Neural cell (in vitro differentiated cells): ENCODE results near the gene ACCSL. TPM values are rescaled to one million over a fixed set of nuclear protein-coding genes. Genes with fewer than 3 reads are reported as not detected.

Experiments used
- H2AFZ ChIP-seq: fragments of 200-600, 300-800 bp; sonication (generic), shearing (Covaris generic); 2 replicates; pipeline ENCODE4 v1.6.0; 2014; ENCODE audit warnings: low read depth, mild to moderate bottlenecking, antibody characterized with exemption, low read length, moderate library complexity
- H3F3A ChIP-seq: fragments of 200-600 bp; shearing (Covaris generic); 2 replicates; pipeline ENCODE4 v1.6.1; 2016; ENCODE audit warnings: mild to moderate bottlenecking, moderate library complexity, mixed read lengths, antibody characterized with exemption, low read length; ENCODE audit not compliant: insufficient read depth, poor library complexity, severe bottlenecking
- H3K27ac ChIP-seq: fragments of 200-600, 300-800 bp; sonication (generic), shearing (Covaris generic); 2 replicates; pipeline ENCODE4 v1.5.1; 2014; ENCODE audit warnings: mild to moderate bottlenecking, low read length, moderate library complexity
- H3K27me3 ChIP-seq: fragments of 300-800, 200-600 bp; sonication (generic), shearing (Covaris generic); 2 replicates; pipeline ENCODE4 v1.6.0; 2014; ENCODE audit warnings: mild to moderate bottlenecking, low read depth, low read length, moderate library complexity; ENCODE audit not compliant: insufficient read depth
- H3K36me3 ChIP-seq: fragments of 300-800, 200-600 bp; sonication (generic), shearing (Covaris generic); 2 replicates; pipeline ENCODE4 v1.5.1; 2014; ENCODE audit warnings: mild to moderate bottlenecking, antibody characterized with exemption, low read length, moderate library complexity; ENCODE audit not compliant: insufficient read depth
- H3K4me2 ChIP-seq: fragments of 300-800, 200-600 bp; sonication (generic), shearing (Covaris generic); 2 replicates; pipeline ENCODE4 v1.6.0; 2014; ENCODE audit warnings: mild to moderate bottlenecking, low read length
- H3K4me3 ChIP-seq: fragments of 300-800, 200-600 bp; sonication (generic), shearing (Covaris generic); 2 replicates; pipeline ENCODE4 v1.5.1; 2014; ENCODE audit warnings: mild to moderate bottlenecking, low read length, moderate library complexity
- H3K79me2 ChIP-seq: fragments of 200-600 bp; shearing (Covaris generic); replicated peaks from 2 replicates; pipeline ENCODE4 v1.6.0; 2014; ENCODE audit warnings: mild to moderate bottlenecking, low read length, moderate library complexity; ENCODE audit not compliant: insufficient read depth
- H3K9ac ChIP-seq: fragments of 300-800, 200-600 bp; sonication (generic), shearing (Covaris generic); 2 replicates; pipeline ENCODE4 v1.6.1; 2016; ENCODE audit warnings: mild to moderate bottlenecking, low read length, mixed read lengths
- H3K9me2 ChIP-seq: fragments of 200-600 bp; shearing (Covaris generic); 2 replicates; pipeline ENCODE4 v1.6.1; 2016; ENCODE audit warnings: mild to moderate bottlenecking, low read length, mixed read lengths; ENCODE audit not compliant: insufficient read depth
- H3K9me3 ChIP-seq: fragments of 200-600, 300-800 bp; sonication (generic), shearing (Covaris generic); 2 replicates; pipeline ENCODE4 v1.6.1; 2016; ENCODE audit warnings: mild to moderate bottlenecking, mixed run types, low read length, moderate library complexity, mixed read lengths
- H4K20me1 ChIP-seq: fragments of 200-600 bp; shearing (Covaris generic); 2 replicates; pipeline ENCODE4 v1.6.1; 2016; ENCODE audit warnings: mild to moderate bottlenecking, mixed run types; ENCODE audit not compliant: insufficient read depth
- CTCF ChIP-seq: fragments of 450-650 bp; IDR thresholded peaks from 2 replicates; pipeline ENCODE4 v1.5.1; 2014; ENCODE audit warnings: antibody characterized with exemption, mild to moderate bottlenecking, moderate library complexity; ENCODE audit not compliant: poor library complexity, severe bottlenecking
- EP300 ChIP-seq: fragments of 450-650 bp; conservative IDR thresholded peaks from 2 replicates; pipeline ENCODE4 v1.6.1; 2014; ENCODE audit warnings: antibody characterized with exemption, mild to moderate bottlenecking, moderate library complexity; ENCODE audit not compliant: poor library complexity, severe bottlenecking
- EZH2 ChIP-seq: fragments of 200-600, 300-800 bp; shearing (Covaris generic), sonication (generic); IDR thresholded peaks from 2 replicates; pipeline ENCODE4 v1.6.1; 2014; ENCODE audit warnings: antibody characterized with exemption, low read length, borderline replicate concordance, mild to moderate bottlenecking; ENCODE audit not compliant: insufficient read depth, poor library complexity, severe bottlenecking
- MXI1 ChIP-seq: fragments of 450-650 bp; conservative IDR thresholded peaks from 2 replicates; pipeline ENCODE4 v1.6.1; 2014; ENCODE audit warnings: antibody characterized with exemption, mild to moderate bottlenecking; ENCODE audit not compliant: poor library complexity, severe bottlenecking
- POLR2AphosphoS5 ChIP-seq: IDR thresholded peaks from 2 replicates; pipeline ENCODE4 v1.6.1; 2012
- RAD21 ChIP-seq: fragments of 450-650 bp; conservative IDR thresholded peaks from 2 replicates; pipeline ENCODE4 v1.6.1; 2014; ENCODE audit warnings: antibody characterized with exemption, mild to moderate bottlenecking, moderate library complexity
- REST ChIP-seq: IDR thresholded peaks from 2 replicates; pipeline ENCODE4 v1.6.1; 2012; ENCODE audit warnings: borderline replicate concordance
- SMC3 ChIP-seq: fragments of 450-650 bp; conservative IDR thresholded peaks from 2 replicates; pipeline ENCODE4 v1.6.1; 2014; ENCODE audit warnings: antibody characterized with exemption, mild to moderate bottlenecking, moderate library complexity; ENCODE audit not compliant: poor library complexity
- TAF1 ChIP-seq: IDR thresholded peaks from 2 replicates; pipeline ENCODE4 v1.6.1; 2012; ENCODE audit warnings: low read depth
- polyA plus RNA-seq: library from polyadenylated mRNA; depleted of rRNA; stranded (reverse); fragments of >200 nt; gene quantifications from 2 replicates; pipeline ENCODE4 v1.2.3, GENCODE V29; 2014

The ACCSL gene
- polyA plus RNA-seq, 1 donor from 2014 or later = not detected

- H3F3A ChIP-seq = no peaks in the 10 kb centered on the region
- no peak overlapping the region for H3K9ac ChIP-seq
- no peaks in the 10 kb centered on the region for H3K27me3 ChIP-seq
- no peaks in the 10 kb centered on the region for H3K9me2 ChIP-seq
- no peaks in the 10 kb centered on the region for H3K79me2 ChIP-seq
- no peak for TF ChIP-seq CTCF
- TF ChIP-seq REST = no peak
- TF ChIP-seq TAF1 = no peak
- peaks cover 3% of the 10 kb centered on the region for H3K9me3 ChIP-seq
- H2AFZ ChIP-seq = no peak overlapping the region
- H3K4me2 ChIP-seq = no peak overlapping the region
- no peaks in the 10 kb centered on the region for H4K20me1 ChIP-seq
- H3K36me3 ChIP-seq = no peaks in the 10 kb centered on the region
- no peak overlapping the region for H3K4me3 ChIP-seq
- H3K27ac ChIP-seq = no peak overlapping the region
Observed at GRCh38 chr11:44024977-44025376, 22.8 kb upstream of the ACCSL start.

GRCh38 chr11:44025727-44026126, 22.1 kb upstream of the ACCSL start:
- no peak overlapping the region for H2AFZ ChIP-seq
- TF ChIP-seq CTCF (no peak), SMC3 (no peak), MXI1 (no peak), TAF1 (no peak), POLR2AphosphoS5 (no peak), EZH2 (no peak), RAD21 (no peak), EP300 (no peak), REST (no peak)
- no peak overlapping the region for H3K4me3 ChIP-seq
- no peaks in the 10 kb centered on the region for H3K9me2 ChIP-seq
- no peaks in the 10 kb centered on the region for H3K36me3 ChIP-seq
- H3K27ac ChIP-seq = no peak overlapping the region
- no peaks in the 10 kb centered on the region for H4K20me1 ChIP-seq
- H3K79me2 ChIP-seq = no peaks in the 10 kb centered on the region
- H3K9ac ChIP-seq = no peak overlapping the region
- no peaks in the 10 kb centered on the region for H3F3A ChIP-seq
- peaks cover 3% of the 10 kb centered on the region for H3K9me3 ChIP-seq
- no peak overlapping the region for H3K4me2 ChIP-seq
- no peaks in the 10 kb centered on the region for H3K27me3 ChIP-seq
